Stimulated activated naive CD4-positive, alpha-beta T cell treated with Interleukin-2 at 50 U/mL for 16 hours (primary cell): ENCODE data around the gene SH2D4B.

Source experiments
- DNase-seq: peaks from one replicate; lab custom pipeline; 2025; lab: John Stamatoyannopoulos, UW

SH2D4B gene

DNA sequence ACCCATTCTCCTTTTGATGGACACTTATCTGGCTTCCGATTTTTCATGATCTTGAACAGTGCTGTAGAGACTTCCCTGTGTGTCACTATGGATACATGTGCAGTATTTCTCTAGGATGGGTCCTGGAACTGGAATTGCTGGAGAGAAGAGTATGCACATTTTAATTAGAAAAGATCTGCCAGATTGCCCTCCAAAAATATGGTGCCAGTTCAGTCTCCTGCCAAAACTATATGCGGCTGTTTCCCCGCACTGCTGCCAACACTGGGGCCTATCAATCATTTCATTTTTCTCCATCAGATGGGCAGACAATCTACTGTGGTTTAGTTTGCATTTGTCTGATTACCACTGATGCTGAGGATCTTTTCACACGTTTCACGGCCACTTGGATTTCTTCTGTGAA is 105.0 kb downstream of the SH2D4B start:
- DNase-seq: no peak

GRCh38 chr10:80646366-80646765 is 108.7 kb downstream of the SH2D4B start:
- no peak for DNase-seq

DNA sequence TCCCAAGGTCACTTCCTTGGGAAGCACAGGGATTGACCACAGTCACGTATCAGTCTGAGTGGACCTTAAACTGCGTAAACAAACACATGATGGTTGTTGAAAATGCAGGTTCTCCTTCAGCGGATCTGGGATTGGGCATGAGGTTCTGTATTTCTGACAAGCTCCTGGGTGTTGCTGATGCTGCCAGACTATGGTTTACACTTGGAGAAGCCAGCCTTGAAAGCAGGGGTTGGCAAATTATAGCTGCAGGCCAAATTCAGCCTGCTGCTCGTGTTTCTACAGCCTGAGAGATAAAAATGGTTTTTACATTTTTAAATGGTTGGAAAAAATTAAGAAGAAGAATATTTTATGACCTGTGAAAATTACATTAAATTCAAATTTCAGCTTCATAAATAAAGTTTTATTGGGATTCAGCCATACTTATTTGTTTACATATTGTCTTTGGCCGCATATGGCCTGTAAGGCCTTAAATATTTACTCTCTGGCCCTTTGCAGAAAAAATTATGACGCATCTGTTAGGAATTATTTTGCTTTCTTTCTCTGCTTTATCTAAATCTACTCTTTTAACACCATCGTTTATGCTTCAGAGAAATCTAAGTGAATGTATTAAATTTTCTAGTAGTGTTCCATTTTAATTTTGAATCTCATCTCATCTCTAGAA is 109.6 kb downstream of the SH2D4B start:
- no peak for DNase-seq

DNA sequence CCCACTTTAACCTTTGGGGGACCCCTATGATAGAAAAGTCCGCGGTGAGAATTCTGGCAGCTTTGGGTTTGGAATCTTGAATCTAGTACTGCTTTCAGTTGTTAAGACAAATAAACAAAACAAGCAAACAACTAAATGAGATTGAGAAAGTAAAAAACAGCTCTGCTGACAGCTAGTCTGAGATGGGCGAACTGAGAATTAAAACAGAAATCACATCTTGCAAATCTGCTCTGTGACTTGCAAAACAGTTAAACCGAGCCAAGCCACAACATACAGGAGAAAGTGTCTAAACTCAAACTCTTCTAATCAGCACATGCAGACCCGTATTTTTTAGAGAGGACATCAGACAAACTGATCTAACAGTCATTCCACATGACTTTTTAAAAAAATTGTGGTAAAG is 110.4 kb downstream of the SH2D4B start:
- no peak for DNase-seq

- DNase-seq: no peak
Observed at GRCh38 chr10:80649183-80649582, 111.5 kb downstream of the SH2D4B start.

GRCh38 chr10:80655898-80656297 is 118.2 kb downstream of the SH2D4B start:
- DNase-seq: no peak

DNA sequence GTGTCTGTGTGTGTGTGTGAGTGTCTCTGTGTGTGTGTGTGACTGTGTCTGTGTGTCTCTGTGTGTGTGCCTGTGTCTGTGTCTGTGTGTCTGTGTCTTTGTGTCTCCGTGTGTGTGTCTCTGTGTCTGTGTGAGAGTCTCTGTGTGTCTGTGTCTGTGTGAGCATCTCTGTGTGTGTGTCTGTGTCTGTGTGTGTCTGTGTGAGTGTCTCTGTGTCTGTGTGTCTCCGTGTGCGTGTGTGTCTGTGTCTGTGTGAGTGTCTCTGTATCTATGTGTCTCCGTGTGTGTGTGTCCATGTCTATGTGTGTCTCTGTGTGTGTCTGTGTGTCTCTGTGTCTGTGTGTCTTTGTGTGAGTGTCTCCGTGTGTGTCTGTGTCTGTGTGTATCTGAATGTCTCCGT is 120.4 kb downstream of the SH2D4B start:
- DNase-seq: no peak

GRCh38 chr10:80659289-80659688 is 121.6 kb downstream of the SH2D4B start:
- no peak for DNase-seq

DNA sequence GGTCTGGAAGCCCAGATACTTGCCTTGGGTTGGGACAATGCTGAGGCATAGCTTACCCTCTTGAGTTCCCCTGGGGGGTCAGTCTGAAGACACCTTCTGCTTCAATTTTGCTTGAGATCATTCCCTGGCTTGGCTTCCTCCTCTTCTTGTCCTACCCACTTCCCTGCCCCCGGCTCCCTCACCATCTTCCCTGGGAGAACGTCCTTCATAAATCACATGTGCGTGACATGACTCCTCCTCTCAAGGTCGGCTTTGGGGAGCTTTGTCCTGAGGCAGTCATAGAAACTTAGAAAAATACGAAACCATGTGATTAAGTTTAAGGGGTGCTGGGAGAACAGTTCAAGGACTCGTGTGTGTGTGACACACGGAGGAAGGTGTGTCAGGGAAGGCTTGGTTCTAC is 122.6 kb downstream of the SH2D4B start:
- DNase-seq: no peak

DNA sequence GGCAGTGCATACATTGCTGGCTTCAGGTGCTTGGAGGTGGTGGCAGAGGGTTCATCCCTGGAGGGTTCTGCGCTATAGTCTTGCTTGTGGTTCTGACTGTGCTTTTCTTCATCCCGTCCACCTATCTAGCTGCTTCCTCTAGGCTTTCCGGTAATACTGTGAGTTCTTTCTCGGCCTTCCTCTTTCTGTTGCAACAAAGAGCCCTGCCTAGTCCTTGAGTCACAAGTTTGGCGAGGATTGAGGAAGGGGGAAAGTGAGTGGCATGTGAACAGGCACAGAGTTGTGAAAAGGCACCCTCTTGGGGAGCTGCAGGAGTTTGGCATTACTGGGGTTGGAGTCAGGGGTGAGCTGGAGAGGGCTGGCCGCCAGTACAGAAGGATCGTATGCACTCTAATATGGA is 123.0 kb downstream of the SH2D4B start:
- DNase-seq: no peak

DNA sequence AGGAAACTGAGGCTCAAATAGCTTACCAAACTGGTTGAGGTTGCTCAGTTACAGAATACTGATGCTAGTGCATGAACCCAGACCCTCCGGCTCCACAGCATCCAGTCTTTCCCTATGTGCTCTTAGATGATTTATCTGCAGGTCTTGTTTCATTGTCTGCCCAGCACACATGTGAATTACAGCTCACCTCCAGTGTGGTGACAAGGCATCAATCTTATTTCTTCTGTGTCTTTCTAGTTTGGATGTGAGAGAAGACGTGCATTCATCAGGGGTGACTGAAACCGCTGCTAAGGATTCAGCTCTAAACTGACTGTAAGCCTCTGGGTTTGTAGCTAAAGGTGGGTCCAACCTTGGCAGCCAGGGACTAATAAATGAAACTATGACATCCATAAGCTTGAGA is 123.8 kb downstream of the SH2D4B start:
- no peak for DNase-seq

- peak; percentile 46 for DNase-seq
Observed at GRCh38 chr10:80662429-80663261, 124.9 kb downstream of the SH2D4B start.

DNA sequence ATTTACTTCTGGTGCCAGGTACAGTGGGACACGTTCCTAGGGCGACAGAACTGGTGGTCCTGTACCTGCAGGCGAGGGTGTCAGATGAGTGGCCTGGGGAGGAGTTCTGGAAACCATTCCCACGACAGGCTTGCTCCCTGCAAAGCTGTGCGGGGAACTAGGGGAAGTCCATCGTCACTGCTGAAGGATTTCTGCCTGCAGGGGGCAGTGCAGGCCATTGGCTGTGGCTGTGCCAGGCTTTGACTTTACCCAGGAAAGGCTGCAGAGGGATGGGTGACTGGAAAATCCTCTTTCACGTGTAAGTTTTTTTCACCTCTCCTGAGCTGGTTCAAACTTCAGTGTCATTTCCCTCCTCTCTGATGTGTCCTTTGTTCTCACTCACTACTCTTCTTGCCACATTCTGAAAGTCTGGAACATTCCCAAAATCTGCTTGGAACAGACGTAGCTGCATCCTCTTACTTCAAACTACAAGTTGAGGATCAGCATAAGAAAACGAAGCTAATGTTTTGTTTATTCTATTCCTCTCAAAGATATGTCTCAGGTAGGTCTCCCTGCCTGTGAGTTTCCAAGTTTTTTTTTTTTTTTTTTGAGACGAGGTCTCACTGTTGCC is 126.5 kb downstream of the SH2D4B start:
- DNase-seq: peak; percentile 20

- DNase-seq: no peak
Observed at GRCh38 chr10:80669485-80669884, 131.8 kb downstream of the SH2D4B start.

- DNase-seq: no peak
Observed at GRCh38 chr10:80670774-80671173, 133.1 kb downstream of the SH2D4B start.

GRCh38 chr10:80671847-80672246 is 134.1 kb downstream of the SH2D4B start:
- DNase-seq: no peak

DNA sequence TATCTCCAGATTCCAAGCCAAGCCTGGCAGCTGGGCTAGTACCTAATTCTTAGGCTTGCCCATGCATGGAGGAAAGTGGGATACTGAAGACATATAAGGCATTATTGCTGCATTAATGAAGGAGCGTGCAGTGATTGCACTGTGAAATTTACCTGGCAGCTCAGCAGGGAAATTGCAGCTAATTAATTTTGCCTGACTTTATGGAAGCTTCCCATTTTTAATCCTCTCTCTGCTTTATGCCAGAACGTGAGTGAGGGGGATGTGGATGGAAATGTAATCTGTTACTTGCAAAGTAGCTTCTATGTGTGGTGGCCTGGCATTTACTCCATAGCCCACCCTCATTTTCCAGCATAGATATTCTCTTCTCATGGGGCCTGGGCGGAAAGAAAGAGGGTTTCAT is 134.9 kb downstream of the SH2D4B start:
- DNase-seq: no peak

GRCh38 chr10:80674809-80675208 is 137.1 kb downstream of the SH2D4B start:
- DNase-seq: no peak

- DNase-seq: no peak
Observed at GRCh38 chr10:80681142-80681541, 143.4 kb downstream of the SH2D4B start.

- DNase-seq: no peak
Observed at GRCh38 chr10:80684259-80684658, 146.6 kb downstream of the SH2D4B start.

- DNase-seq: no peak
Observed at GRCh38 chr10:80685355-80685754, 147.7 kb downstream of the SH2D4B start.

- no peak for DNase-seq
Observed at GRCh38 chr10:80686734-80687475, 149.2 kb downstream of the SH2D4B start.

GRCh38 chr10:80687476-80687789 is 149.7 kb downstream of the SH2D4B start:
- DNase-seq: no peak
